PC-9 (cell line): ENCODE data around the gene GPR15LG. TPM values are rescaled to one million over a fixed set of nuclear protein-coding genes. Genes with fewer than 3 reads are reported as not detected.

Experiments
- BruUV-seq: library from RNA; stranded (reverse); fragments of 400-500 nt; replicated peaks from 2 replicates; lab custom pipeline; 2021; lab: Mats Ljungman, UMichigan
- CTCF ChIA-PET: fragments of 300-600 bp; sonication (Branson Sonifier 250); formaldehyde crosslinking; loops from one replicate; lab custom pipeline; 2022; ENCODE audit warnings: antibody characterized with exemption; lab: Charles Lee
- POLR2A ChIA-PET: fragments of 300-600 bp; sonication (Branson Sonifier 250); formaldehyde crosslinking; loops from one replicate; lab custom pipeline; 2022; ENCODE audit warnings: antibody characterized with exemption; ENCODE audit not compliant: unreplicated experiment; lab: Charles Lee
- DNase-seq, 2 experiments: peaks; one replicate each; pipeline versions ENCODE4 v3.0.0 to v3.0.0-alpha.2; 2015 to 2022; ENCODE audit warnings: mixed read lengths in 1 of 2
- H2AFZ ChIP-seq: fragments of 200-600 bp; sonication (generic); 2 replicates; pipeline ENCODE4 v1.8.1; 2017; ENCODE audit warnings: antibody characterized with exemption
- H3F3A ChIP-seq: fragments of 200-600 bp; sonication (generic); 2 replicates; pipeline ENCODE4 v1.8.1; 2017; ENCODE audit warnings: antibody characterized with exemption, mild to moderate bottlenecking, low read depth; ENCODE audit not compliant: insufficient read depth
- H3K27ac ChIP-seq: fragments of 200-600 bp; sonication (generic); 2 replicates; pipeline ENCODE4 v1.6.1; 2016; ENCODE audit warnings: mixed run types
- H3K27me3 ChIP-seq: fragments of 200-600 bp; sonication (generic); 2 replicates; pipeline ENCODE4 v1.6.1; 2016; ENCODE audit warnings: low read depth, mixed run types; ENCODE audit not compliant: insufficient read depth
- H3K36me3 ChIP-seq: fragments of 200-600 bp; sonication (generic); 2 replicates; pipeline ENCODE4 v1.6.1; 2016; ENCODE audit warnings: low read depth, mixed run types
- H3K4me1 ChIP-seq: fragments of 200-600 bp; sonication (generic); replicated peaks from 2 replicates; pipeline ENCODE4 v1.6.1; 2016; ENCODE audit warnings: mixed run types; ENCODE audit not compliant: insufficient read depth
- H3K4me2 ChIP-seq: fragments of 200-600 bp; sonication (generic); 2 replicates; pipeline ENCODE4 v1.6.1; 2017; ENCODE audit warnings: mixed run types
- H3K4me3 ChIP-seq: fragments of 200-600 bp; sonication (generic); 2 replicates; pipeline ENCODE4 v1.6.1; 2016; ENCODE audit warnings: mixed run types
- H3K79me2 ChIP-seq: fragments of 200-600 bp; sonication (generic); 2 replicates; pipeline ENCODE4 v1.6.1; 2017; ENCODE audit warnings: low read depth, mixed run types
- H3K9me2 ChIP-seq: fragments of 200-600 bp; sonication (generic); 2 replicates; pipeline ENCODE4 v1.8.1; 2017; ENCODE audit warnings: mild to moderate bottlenecking; ENCODE audit not compliant: insufficient read depth
- H3K9me3 ChIP-seq: fragments of 200-600 bp; sonication (generic); 2 replicates; pipeline ENCODE4 v1.8.1; 2016; ENCODE audit warnings: low read depth; ENCODE audit not compliant: insufficient read depth
- H4K20me1 ChIP-seq: fragments of 200-600 bp; sonication (generic); 2 replicates; pipeline ENCODE4 v1.8.1; 2017; ENCODE audit not compliant: insufficient read depth
- EZH2 ChIP-seq: fragments of 200-600 bp; sonication (generic); IDR thresholded peaks from 2 replicates; pipeline ENCODE4 v1.8.0; 2017; ENCODE audit warnings: antibody characterized with exemption, low read depth
- intact Hi-C: fragments of 100-400 bp; cut with micrococcal nuclease; formaldehyde crosslinking; loops from one replicate; pipeline ENCODE4 v1.10.0; 2022; ENCODE audit not compliant: unreplicated experiment
- total RNA-seq: library from RNA; stranded (reverse); gene quantifications from 2 replicates; pipeline ENCODE4 v1.2.3, GENCODE V29; 2021
- TF ChIP-seq, protein P1 (sequence below): fragments of 200-600 bp; sonication (generic); conservative IDR thresholded peaks from 2 replicates; pipeline ENCODE4 v1.6.1; 2017; ENCODE audit warnings: mixed run types, antibody characterized with exemption, mild to moderate bottlenecking, moderate library complexity

The GPR15LG gene
- total RNA-seq, 1 experiment from 2014 or later, result not detected

DNA sequence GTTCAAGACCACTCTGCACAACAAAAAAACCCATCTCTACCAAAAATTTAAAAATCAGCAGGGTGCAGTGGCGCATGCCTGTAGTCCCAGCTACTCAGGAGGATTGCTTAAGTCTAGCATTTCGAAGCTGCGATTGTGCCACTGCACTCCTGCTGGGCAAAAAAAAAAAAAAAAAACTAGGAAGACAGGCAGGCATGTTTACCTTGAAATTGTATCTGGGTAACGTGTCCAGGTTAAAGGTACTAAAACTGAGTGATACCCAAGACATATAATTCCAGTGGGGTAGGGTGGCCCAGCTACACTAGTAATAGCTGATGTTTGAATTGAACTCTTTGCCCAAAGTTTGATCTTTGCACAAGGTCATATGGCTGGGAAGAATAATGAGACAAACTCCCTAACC, 18.1 kb upstream of the GPR15LG start:
- Histone ChIP-seq H3K36me3 (peaks cover 36% of the 10 kb centered on the region), H2AFZ (no peak overlapping the region), H3K4me3 (no peak overlapping the region), H4K20me1 (peaks cover 28% of the 10 kb centered on the region), H3K27me3 (no peaks in the 10 kb centered on the region), H3K9me3 (no peaks in the 10 kb centered on the region), H3K79me2 (no peaks in the 10 kb centered on the region), H3K27ac (no peak overlapping the region), H3K9me2 (no peaks in the 10 kb centered on the region), H3K4me1 (no peaks in the 10 kb centered on the region), H3K4me2 (no peak overlapping the region), H3F3A (peaks cover 22% of the 10 kb centered on the region)
- POLR2A ChIA-PET, result interaction anchor here (0.7 kb wide), 1 partner anchor 33 kb away, joined by 16 read pairs; no protein-coding TSS in a partner anchor
- intact Hi-C loops, result no loop called here
- TF ChIP-seq, protein P1, sequence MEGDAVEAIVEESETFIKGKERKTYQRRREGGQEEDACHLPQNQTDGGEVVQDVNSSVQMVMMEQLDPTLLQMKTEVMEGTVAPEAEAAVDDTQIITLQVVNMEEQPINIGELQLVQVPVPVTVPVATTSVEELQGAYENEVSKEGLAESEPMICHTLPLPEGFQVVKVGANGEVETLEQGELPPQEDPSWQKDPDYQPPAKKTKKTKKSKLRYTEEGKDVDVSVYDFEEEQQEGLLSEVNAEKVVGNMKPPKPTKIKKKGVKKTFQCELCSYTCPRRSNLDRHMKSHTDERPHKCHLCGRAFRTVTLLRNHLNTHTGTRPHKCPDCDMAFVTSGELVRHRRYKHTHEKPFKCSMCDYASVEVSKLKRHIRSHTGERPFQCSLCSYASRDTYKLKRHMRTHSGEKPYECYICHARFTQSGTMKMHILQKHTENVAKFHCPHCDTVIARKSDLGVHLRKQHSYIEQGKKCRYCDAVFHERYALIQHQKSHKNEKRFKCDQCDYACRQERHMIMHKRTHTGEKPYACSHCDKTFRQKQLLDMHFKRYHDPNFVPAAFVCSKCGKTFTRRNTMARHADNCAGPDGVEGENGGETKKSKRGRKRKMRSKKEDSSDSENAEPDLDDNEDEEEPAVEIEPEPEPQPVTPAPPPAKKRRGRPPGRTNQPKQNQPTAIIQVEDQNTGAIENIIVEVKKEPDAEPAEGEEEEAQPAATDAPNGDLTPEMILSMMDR, result no peak
- TF ChIP-seq EZH2, result no peak
- CTCF ChIA-PET, result no interaction called here
- DNase-seq, result no peak
- no TSS peak for BruUV-seq

DNA sequence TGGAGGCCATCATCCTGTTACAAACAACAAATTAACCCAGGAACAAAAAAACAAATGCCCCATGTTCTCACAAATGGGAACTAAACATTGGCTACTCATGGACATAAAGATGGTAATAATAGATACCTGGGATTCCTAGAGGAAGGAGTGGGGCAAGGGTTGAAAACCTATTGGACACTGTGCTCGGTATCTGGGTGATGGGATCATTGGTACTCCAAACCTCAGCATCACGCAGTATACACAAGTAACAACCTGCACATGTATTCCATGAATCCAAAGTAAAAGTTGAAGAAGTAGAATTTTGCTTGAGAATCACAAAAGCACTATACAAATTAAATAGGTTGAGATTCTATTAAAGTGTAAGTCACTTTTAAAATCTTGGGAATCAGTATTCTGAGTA, 17.6 kb upstream of the GPR15LG start:
- BruUV-seq, result no TSS peak
- CTCF ChIA-PET, result no interaction called here

GRCh38 chr10:84156768-84157167, 16.8 kb upstream of the GPR15LG start:
- Histone ChIP-seq H3K79me2 (no peaks in the 10 kb centered on the region), H3K9me2 (no peaks in the 10 kb centered on the region), H3K36me3 (peaks cover 24% of the 10 kb centered on the region), H3K27ac (no peak overlapping the region), H3K27me3 (peaks cover 5% of the 10 kb centered on the region; the same call in 1 of the 2 replicates), H4K20me1 (peaks cover 17% of the 10 kb centered on the region), H3F3A (peaks cover 20% of the 10 kb centered on the region), H3K4me2 (no peak overlapping the region), H3K4me3 (no peak overlapping the region), H3K4me1 (no peaks in the 10 kb centered on the region), H3K9me3 (no peaks in the 10 kb centered on the region), H2AFZ (no peak overlapping the region)
- TF ChIP-seq, protein P1, result no peak
- TF ChIP-seq EZH2, result no peak
- ChIA-PET POLR2A (no interaction called here), CTCF (no interaction called here)
- no peak for DNase-seq
- intact Hi-C loops, result no loop called here
- no TSS peak for BruUV-seq

More for the DNA sequence above, 17.6 kb upstream of the GPR15LG start:
- Histone ChIP-seq H3K27ac (no peak overlapping the region), H3K36me3 (peaks cover 31% of the 10 kb centered on the region), H3K27me3 (no peaks in the 10 kb centered on the region), H3K4me1 (no peaks in the 10 kb centered on the region), H4K20me1 (peaks cover 23% of the 10 kb centered on the region), H3K4me2 (no peak overlapping the region), H3K9me2 (no peaks in the 10 kb centered on the region), H3F3A (peaks cover 22% of the 10 kb centered on the region), H3K9me3 (no peaks in the 10 kb centered on the region), H3K4me3 (no peak overlapping the region), H2AFZ (no peak overlapping the region), H3K79me2 (no peaks in the 10 kb centered on the region)
- DNase-seq, result no peak
- POLR2A ChIA-PET, result no interaction called here
- intact Hi-C loops, result no loop called here
- TF ChIP-seq EZH2, result no peak
- TF ChIP-seq, protein P1, result no peak
